GM12891 (cell line): ENCODE measurements around the gene TMEM255B.

ENCODE experiments used
- POLR2A ChIP-seq: IDR thresholded peaks from 2 replicates; pipeline ENCODE4 v1.6.1; 2011; ENCODE audit warnings: low read depth, low read length, control low read depth
- POLR2AphosphoS5 ChIP-seq: IDR thresholded peaks from 2 replicates; pipeline ENCODE4 v1.6.1; 2011; ENCODE audit warnings: low read depth, low read length, control low read depth
- TAF1 ChIP-seq: IDR thresholded peaks from 2 replicates; pipeline ENCODE4 v1.6.1; 2011; ENCODE audit warnings: low read depth, low read length, control low read depth

GRCh38 chr13:113859311-113860050 is 100.5 kb downstream of the TMEM255B start:
- TF ChIP-seq POLR2A (no peak), POLR2AphosphoS5 (no peak), TAF1 (no peak)
